GM23338 (cell line): Measurements from ENCODE around the gene ZNF594. TPM values are rescaled to one million over a fixed set of nuclear protein-coding genes. Genes with fewer than 3 reads are reported as not detected.

Source experiments
- ATAC-seq: fragments of 200-7000 bp; cut with Tn5 transposase; 3 replicates; pipeline ENCODE4 v1.9.1; 2020
- DNase-seq: peaks from one replicate; pipeline ENCODE4 v3.0.0-alpha.2; 2015; ENCODE audit warnings: low spot score
- H2AFZ ChIP-seq: fragments of 200-600 bp; sonication (generic); 2 replicates; pipeline ENCODE4 v1.8.0; 2016; ENCODE audit warnings: antibody characterized with exemption, mild to moderate bottlenecking, moderate library complexity
- H3F3A ChIP-seq: fragments of 200-600 bp; sonication (generic); replicated peaks from 2 replicates; pipeline ENCODE4 v1.8.0; 2017; ENCODE audit warnings: antibody characterized with exemption, mixed run types, low read depth
- H3K27ac ChIP-seq: fragments of 200-600 bp; sonication (generic); 2 replicates; pipeline ENCODE4 v1.6.1; 2016; ENCODE audit warnings: low read depth
- H3K27me3 ChIP-seq: fragments of 200-600 bp; sonication (generic); 2 replicates; pipeline ENCODE4 v1.8.0; 2016; ENCODE audit warnings: mild to moderate bottlenecking, mixed run types, moderate library complexity; ENCODE audit not compliant: insufficient read depth
- H3K36me3 ChIP-seq: fragments of 200-600 bp; sonication (generic); 2 replicates; pipeline ENCODE4 v1.8.0; 2016; ENCODE audit warnings: mild to moderate bottlenecking; ENCODE audit not compliant: insufficient read depth
- H3K4me1 ChIP-seq: fragments of 200-600 bp; sonication (generic); 2 replicates; pipeline ENCODE4 v1.8.0; 2016; ENCODE audit warnings: mild to moderate bottlenecking, moderate library complexity; ENCODE audit not compliant: insufficient read depth
- H3K4me2 ChIP-seq: fragments of 200-600 bp; sonication (generic); 2 replicates; pipeline ENCODE4 v1.7.1; 2017; ENCODE audit warnings: mixed run types
- H3K4me3 ChIP-seq: fragments of 200-600 bp; sonication (generic); 2 replicates; pipeline ENCODE4 v1.6.1; 2016; ENCODE audit warnings: mixed run types
- H3K79me2 ChIP-seq: fragments of 200-600 bp; sonication (generic); replicated peaks from 2 replicates; pipeline ENCODE4 v1.8.0; 2017; ENCODE audit warnings: mild to moderate bottlenecking; ENCODE audit not compliant: insufficient read depth
- H3K9me2 ChIP-seq: fragments of 200-600 bp; sonication (generic); 2 replicates; pipeline ENCODE4 v1.8.0; 2017; ENCODE audit not compliant: insufficient read depth
- H4K20me1 ChIP-seq: fragments of 200-600 bp; sonication (generic); replicated peaks from 2 replicates; pipeline ENCODE4 v1.8.0; 2017; ENCODE audit warnings: mild to moderate bottlenecking; ENCODE audit not compliant: insufficient read depth
- H3K27ac Mint-ChIP-seq: 2 replicates; pipeline ENCODE4 v1.8.0; 2020; ENCODE audit warnings: inconsistent platforms, mild to moderate bottlenecking, moderate library complexity, mixed read lengths
- H3K27me3 Mint-ChIP-seq: 3 replicates; pipeline ENCODE4 v1.8.0; 2022; ENCODE audit warnings: low read depth, mild to moderate bottlenecking, moderate library complexity, mixed read lengths, inconsistent platforms; ENCODE audit not compliant: insufficient read depth, poor library complexity
- H3K36me3 Mint-ChIP-seq: 3 replicates; pipeline ENCODE4 v1.8.0; 2021; ENCODE audit warnings: low read depth, mild to moderate bottlenecking, inconsistent platforms, moderate library complexity, mixed read lengths
- H3K4me1 Mint-ChIP-seq: 3 replicates; pipeline ENCODE4 v1.8.0; 2020; ENCODE audit warnings: mild to moderate bottlenecking, inconsistent platforms, mixed read lengths
- H3K4me3 Mint-ChIP-seq: 3 replicates; pipeline ENCODE4 v1.8.0; 2021; ENCODE audit warnings: moderate library complexity, mild to moderate bottlenecking, inconsistent platforms, mixed read lengths
- H3K9me3 Mint-ChIP-seq: 3 replicates; pipeline ENCODE4 v1.8.0; 2020; ENCODE audit warnings: moderate library complexity, mild to moderate bottlenecking, inconsistent platforms, mixed read lengths
- CREB1 ChIP-seq: fragments of 250-450 bp; sonication (Bioruptor Pico); IDR thresholded peaks from 2 replicates; pipeline ENCODE4 v1.5.0; 2020; ENCODE audit warnings: low read depth, mild to moderate bottlenecking, moderate library complexity
- EZH2 ChIP-seq: fragments of 200-600 bp; sonication (generic); IDR thresholded peaks from one replicate; pipeline ENCODE4 v1.8.0; 2017; ENCODE audit warnings: antibody characterized with exemption, mild to moderate bottlenecking, low read depth; ENCODE audit not compliant: unreplicated experiment
- EZH2phosphoT487 ChIP-seq: fragments of 200-600 bp; sonication (generic); IDR thresholded peaks from one replicate; pipeline ENCODE4 v1.8.1; 2018; ENCODE audit warnings: antibody characterized with exemption; ENCODE audit not compliant: unreplicated experiment
- JUNB ChIP-seq: IDR thresholded peaks from one replicate; pipeline ENCODE4 v1.6.1; 2016; ENCODE audit warnings: antibody characterized with exemption; ENCODE audit not compliant: unreplicated experiment
- NANOG ChIP-seq: IDR thresholded peaks from 2 replicates; pipeline ENCODE4 v1.6.1; 2016; ENCODE audit warnings: antibody characterized with exemption, borderline replicate concordance
- POLR2AphosphoS5 ChIP-seq: IDR thresholded peaks from 2 replicates; pipeline ENCODE4 v1.6.1; 2016; ENCODE audit warnings: antibody characterized with exemption, low read depth
- STAT1 ChIP-seq: IDR thresholded peaks from one replicate; pipeline ENCODE4 v1.6.1; 2016; ENCODE audit warnings: antibody characterized with exemption; ENCODE audit not compliant: unreplicated experiment
- ZNF114 ChIP-seq: fragments of 250-450 bp; sonication (Bioruptor Pico); IDR thresholded peaks from 2 replicates; pipeline ENCODE4 v1.5.0; 2020; ENCODE audit warnings: mild to moderate bottlenecking, moderate library complexity
- ZNF331 ChIP-seq: fragments of 250-450 bp; sonication (Bioruptor Pico); IDR thresholded peaks from 2 replicates; pipeline ENCODE4 v1.5.0; 2020; ENCODE audit warnings: low read depth, mild to moderate bottlenecking, moderate library complexity
- polyA plus RNA-seq: library from polyadenylated mRNA; unstranded; fragments of >200 nt; fragmentation: Nextera tagmentation; extraction: Ambion mirVana; gene quantifications from 2 replicates; pipeline ENCODE4 v1.2.1, GENCODE V29; 2016
- total RNA-seq: library from RNA; depleted of rRNA; stranded (reverse); fragments of >200 nt; shearing (Covaris generic); gene quantifications from 2 replicates; pipeline ENCODE4 v1.2.3, GENCODE V29; 2014
- TF ChIP-seq, protein P1 (sequence below): IDR thresholded peaks from one replicate; pipeline ENCODE4 v1.6.1; 2018; ENCODE audit warnings: antibody characterized with exemption; ENCODE audit not compliant: unreplicated experiment
- TF ChIP-seq, protein P2 (sequence below), 2 experiments: fragments of 200-600 bp in 1 of 2; sonication (generic) in 1 of 2; conservative IDR thresholded peaks; 2 replicates each; pipeline versions ENCODE4 v1.5.1 to v1.6.1; 2016 to 2017; ENCODE audit warnings: antibody characterized with exemption in 2 of 2, low read depth in 2 of 2, mild to moderate bottlenecking in 2 of 2, moderate library complexity in 1 of 2
- TF ChIP-seq, protein P3 (sequence below): IDR thresholded peaks from 2 replicates; pipeline ENCODE4 v1.6.1; 2016; ENCODE audit warnings: antibody characterized with exemption

The ZNF594 gene
- total and polyA plus RNA-seq, 2 experiments from 2014 or later, result 7.0 to 15.6 TPM

DNA sequence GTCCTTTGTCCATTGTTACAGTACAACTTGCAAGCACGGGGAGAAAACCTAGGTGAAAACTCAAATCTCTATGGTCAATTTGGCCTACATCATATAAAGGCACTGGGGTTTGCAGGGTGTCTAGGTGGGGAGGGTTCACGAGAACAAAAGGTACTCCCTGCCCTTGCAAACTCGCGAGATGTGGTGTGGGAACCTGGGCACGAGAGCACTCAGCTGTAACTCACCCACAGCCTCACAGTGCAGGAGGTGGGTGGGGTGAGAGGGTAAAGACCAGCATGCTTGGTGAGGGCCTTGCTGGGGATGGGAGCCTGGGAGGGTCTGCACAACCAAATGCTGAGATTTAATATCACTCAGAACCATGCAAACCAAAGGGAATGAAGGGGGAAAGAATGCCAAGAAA, 18.4 kb upstream of the ZNF594 start:
- Mint-ChIP-seq H3K9me3 (no peaks in the 10 kb centered on the region), H3K4me3 (no peak overlapping the region), H3K27me3 (peaks cover 1% of the 10 kb centered on the region), H3K27ac (no peak overlapping the region), H3K36me3 (no peaks in the 10 kb centered on the region), H3K4me1 (no peaks in the 10 kb centered on the region; the same call in 2 of the 3 replicates)
- TF ChIP-seq NANOG, result no peak
- no peak for TF ChIP-seq ZNF114 (CRISPR knock-in tag)
- no peak for TF ChIP-seq ZNF331 (CRISPR knock-in tag)
- Histone ChIP-seq H3K27ac (no peak overlapping the region), H2AFZ (no peak overlapping the region), H4K20me1 (no peaks in the 10 kb centered on the region), H3K4me3 (no peak overlapping the region), H3K27me3 (no peaks in the 10 kb centered on the region), H3K79me2 (no peaks in the 10 kb centered on the region), H3K4me2 (no peak overlapping the region), H3F3A (no peaks in the 10 kb centered on the region), H3K9me2 (no peaks in the 10 kb centered on the region), H3K4me1 (no peaks in the 10 kb centered on the region), H3K36me3 (no peaks in the 10 kb centered on the region)
- DNase-seq, result no peak
- no peak for ATAC-seq

GRCh38 chr17:5209396-5209795, 17.7 kb upstream of the ZNF594 start:
- Mint-ChIP-seq H3K9me3 (no peaks in the 10 kb centered on the region; the same call in 2 of the 3 replicates), H3K36me3 (no peaks in the 10 kb centered on the region), H3K4me3 (no peak overlapping the region), H3K27ac (no peak overlapping the region), H3K27me3 (peaks cover 1% of the 10 kb centered on the region), H3K4me1 (no peaks in the 10 kb centered on the region; the same call in 2 of the 3 replicates)
- ATAC-seq (no peak), DNase-seq (no peak)
- H3K4me3 ChIP-seq, result no peak overlapping the region
- no peaks in the 10 kb centered on the region for H4K20me1 ChIP-seq
- H3K4me2 ChIP-seq, result no peak overlapping the region
- no peaks in the 10 kb centered on the region for H3K4me1 ChIP-seq
- H3K27me3 ChIP-seq, result no peaks in the 10 kb centered on the region
- H3F3A ChIP-seq, result no peaks in the 10 kb centered on the region
- H3K36me3 ChIP-seq, result no peaks in the 10 kb centered on the region
- no peak overlapping the region for H3K27ac ChIP-seq
- no peaks in the 10 kb centered on the region for H3K9me2 ChIP-seq
- H2AFZ ChIP-seq, result no peak overlapping the region
- H3K79me2 ChIP-seq, result no peaks in the 10 kb centered on the region
- TF ChIP-seq NANOG (no peak), ZNF114 (CRISPR knock-in tag) (no peak), ZNF331 (CRISPR knock-in tag) (no peak), JUNB (no peak), STAT1 (no peak), EZH2phosphoT487 (no peak), POLR2AphosphoS5 (no peak), CREB1 (no peak), EZH2 (no peak)
- TF ChIP-seq, protein P1, sequence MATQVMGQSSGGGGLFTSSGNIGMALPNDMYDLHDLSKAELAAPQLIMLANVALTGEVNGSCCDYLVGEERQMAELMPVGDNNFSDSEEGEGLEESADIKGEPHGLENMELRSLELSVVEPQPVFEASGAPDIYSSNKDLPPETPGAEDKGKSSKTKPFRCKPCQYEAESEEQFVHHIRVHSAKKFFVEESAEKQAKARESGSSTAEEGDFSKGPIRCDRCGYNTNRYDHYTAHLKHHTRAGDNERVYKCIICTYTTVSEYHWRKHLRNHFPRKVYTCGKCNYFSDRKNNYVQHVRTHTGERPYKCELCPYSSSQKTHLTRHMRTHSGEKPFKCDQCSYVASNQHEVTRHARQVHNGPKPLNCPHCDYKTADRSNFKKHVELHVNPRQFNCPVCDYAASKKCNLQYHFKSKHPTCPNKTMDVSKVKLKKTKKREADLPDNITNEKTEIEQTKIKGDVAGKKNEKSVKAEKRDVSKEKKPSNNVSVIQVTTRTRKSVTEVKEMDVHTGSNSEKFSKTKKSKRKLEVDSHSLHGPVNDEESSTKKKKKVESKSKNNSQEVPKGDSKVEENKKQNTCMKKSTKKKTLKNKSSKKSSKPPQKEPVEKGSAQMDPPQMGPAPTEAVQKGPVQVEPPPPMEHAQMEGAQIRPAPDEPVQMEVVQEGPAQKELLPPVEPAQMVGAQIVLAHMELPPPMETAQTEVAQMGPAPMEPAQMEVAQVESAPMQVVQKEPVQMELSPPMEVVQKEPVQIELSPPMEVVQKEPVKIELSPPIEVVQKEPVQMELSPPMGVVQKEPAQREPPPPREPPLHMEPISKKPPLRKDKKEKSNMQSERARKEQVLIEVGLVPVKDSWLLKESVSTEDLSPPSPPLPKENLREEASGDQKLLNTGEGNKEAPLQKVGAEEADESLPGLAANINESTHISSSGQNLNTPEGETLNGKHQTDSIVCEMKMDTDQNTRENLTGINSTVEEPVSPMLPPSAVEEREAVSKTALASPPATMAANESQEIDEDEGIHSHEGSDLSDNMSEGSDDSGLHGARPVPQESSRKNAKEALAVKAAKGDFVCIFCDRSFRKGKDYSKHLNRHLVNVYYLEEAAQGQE, result no peak
- TF ChIP-seq, protein P2, sequence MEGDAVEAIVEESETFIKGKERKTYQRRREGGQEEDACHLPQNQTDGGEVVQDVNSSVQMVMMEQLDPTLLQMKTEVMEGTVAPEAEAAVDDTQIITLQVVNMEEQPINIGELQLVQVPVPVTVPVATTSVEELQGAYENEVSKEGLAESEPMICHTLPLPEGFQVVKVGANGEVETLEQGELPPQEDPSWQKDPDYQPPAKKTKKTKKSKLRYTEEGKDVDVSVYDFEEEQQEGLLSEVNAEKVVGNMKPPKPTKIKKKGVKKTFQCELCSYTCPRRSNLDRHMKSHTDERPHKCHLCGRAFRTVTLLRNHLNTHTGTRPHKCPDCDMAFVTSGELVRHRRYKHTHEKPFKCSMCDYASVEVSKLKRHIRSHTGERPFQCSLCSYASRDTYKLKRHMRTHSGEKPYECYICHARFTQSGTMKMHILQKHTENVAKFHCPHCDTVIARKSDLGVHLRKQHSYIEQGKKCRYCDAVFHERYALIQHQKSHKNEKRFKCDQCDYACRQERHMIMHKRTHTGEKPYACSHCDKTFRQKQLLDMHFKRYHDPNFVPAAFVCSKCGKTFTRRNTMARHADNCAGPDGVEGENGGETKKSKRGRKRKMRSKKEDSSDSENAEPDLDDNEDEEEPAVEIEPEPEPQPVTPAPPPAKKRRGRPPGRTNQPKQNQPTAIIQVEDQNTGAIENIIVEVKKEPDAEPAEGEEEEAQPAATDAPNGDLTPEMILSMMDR (conservative IDR thresholded peaks at IDR 0.05; ENCODE audit: low read depth in 2 of 2), result no peak
- TF ChIP-seq, protein P3, sequence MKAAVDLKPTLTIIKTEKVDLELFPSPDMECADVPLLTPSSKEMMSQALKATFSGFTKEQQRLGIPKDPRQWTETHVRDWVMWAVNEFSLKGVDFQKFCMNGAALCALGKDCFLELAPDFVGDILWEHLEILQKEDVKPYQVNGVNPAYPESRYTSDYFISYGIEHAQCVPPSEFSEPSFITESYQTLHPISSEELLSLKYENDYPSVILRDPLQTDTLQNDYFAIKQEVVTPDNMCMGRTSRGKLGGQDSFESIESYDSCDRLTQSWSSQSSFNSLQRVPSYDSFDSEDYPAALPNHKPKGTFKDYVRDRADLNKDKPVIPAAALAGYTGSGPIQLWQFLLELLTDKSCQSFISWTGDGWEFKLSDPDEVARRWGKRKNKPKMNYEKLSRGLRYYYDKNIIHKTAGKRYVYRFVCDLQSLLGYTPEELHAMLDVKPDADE, result no peak
